GM13976 (cell line): ENCODE results near the gene DPH3.

Experiments
- DNase-seq: peaks from one replicate; pipeline ENCODE4 v3.0.0; 2012; ENCODE audit warnings: low spot score
- in situ Hi-C: fragments of 300-500 bp; cut with MboI; formaldehyde crosslinking; loops from one replicate; pipeline ENCODE4 v1.12.0; 2022; ENCODE audit warnings: low sequenced_read_pairs, mixed read lengths, inconsistent platforms; ENCODE audit not compliant: unreplicated experiment
- TF ChIP-seq, protein P1 (sequence below): IDR thresholded peaks from 2 replicates; pipeline ENCODE4 v1.5.1; 2012; ENCODE audit warnings: borderline replicate concordance, mild to moderate bottlenecking; ENCODE audit not compliant: insufficient read depth; ENCODE audit errors: extremely low read depth, missing control alignments, control extremely low read depth

The DPH3 gene

DNA sequence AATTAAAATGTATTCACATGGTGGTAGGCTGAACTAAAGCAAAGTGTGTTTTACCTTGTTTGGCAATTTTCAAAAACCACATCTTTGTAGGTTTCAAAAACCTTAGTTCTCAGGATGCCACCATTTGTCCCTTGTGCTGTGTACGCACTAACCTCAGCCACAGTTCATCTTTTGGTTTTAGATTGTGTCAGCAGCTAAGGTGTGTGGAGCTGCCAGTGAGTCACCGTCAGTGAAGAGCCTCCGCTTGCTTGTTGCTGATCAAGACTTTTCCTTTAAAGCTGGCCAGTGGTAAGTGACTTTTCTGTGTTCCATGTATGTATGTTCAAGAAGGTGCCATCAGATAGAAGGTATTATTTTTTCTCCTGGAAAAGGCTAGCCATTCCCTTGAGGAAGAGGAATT is 21.4 kb upstream of the DPH3 start:
- TF ChIP-seq, protein P1, sequence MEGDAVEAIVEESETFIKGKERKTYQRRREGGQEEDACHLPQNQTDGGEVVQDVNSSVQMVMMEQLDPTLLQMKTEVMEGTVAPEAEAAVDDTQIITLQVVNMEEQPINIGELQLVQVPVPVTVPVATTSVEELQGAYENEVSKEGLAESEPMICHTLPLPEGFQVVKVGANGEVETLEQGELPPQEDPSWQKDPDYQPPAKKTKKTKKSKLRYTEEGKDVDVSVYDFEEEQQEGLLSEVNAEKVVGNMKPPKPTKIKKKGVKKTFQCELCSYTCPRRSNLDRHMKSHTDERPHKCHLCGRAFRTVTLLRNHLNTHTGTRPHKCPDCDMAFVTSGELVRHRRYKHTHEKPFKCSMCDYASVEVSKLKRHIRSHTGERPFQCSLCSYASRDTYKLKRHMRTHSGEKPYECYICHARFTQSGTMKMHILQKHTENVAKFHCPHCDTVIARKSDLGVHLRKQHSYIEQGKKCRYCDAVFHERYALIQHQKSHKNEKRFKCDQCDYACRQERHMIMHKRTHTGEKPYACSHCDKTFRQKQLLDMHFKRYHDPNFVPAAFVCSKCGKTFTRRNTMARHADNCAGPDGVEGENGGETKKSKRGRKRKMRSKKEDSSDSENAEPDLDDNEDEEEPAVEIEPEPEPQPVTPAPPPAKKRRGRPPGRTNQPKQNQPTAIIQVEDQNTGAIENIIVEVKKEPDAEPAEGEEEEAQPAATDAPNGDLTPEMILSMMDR = no peak
- in situ Hi-C loops = loop anchor here (25.0 kb wide), 1 partner anchor 926 kb away; no protein-coding TSS in a partner anchor
- peak; percentile 24 for DNase-seq

GRCh38 chr3:16284633-16285032 is 19.9 kb upstream of the DPH3 start:
- no peak for DNase-seq
- in situ Hi-C loops = loop anchor here (25.0 kb wide), 1 partner anchor 928 kb away; no protein-coding TSS in a partner anchor
- TF ChIP-seq, protein P1 = no peak

GRCh38 chr3:16280671-16281070 is 15.9 kb upstream of the DPH3 start:
- TF ChIP-seq, protein P1 = no peak

DNA sequence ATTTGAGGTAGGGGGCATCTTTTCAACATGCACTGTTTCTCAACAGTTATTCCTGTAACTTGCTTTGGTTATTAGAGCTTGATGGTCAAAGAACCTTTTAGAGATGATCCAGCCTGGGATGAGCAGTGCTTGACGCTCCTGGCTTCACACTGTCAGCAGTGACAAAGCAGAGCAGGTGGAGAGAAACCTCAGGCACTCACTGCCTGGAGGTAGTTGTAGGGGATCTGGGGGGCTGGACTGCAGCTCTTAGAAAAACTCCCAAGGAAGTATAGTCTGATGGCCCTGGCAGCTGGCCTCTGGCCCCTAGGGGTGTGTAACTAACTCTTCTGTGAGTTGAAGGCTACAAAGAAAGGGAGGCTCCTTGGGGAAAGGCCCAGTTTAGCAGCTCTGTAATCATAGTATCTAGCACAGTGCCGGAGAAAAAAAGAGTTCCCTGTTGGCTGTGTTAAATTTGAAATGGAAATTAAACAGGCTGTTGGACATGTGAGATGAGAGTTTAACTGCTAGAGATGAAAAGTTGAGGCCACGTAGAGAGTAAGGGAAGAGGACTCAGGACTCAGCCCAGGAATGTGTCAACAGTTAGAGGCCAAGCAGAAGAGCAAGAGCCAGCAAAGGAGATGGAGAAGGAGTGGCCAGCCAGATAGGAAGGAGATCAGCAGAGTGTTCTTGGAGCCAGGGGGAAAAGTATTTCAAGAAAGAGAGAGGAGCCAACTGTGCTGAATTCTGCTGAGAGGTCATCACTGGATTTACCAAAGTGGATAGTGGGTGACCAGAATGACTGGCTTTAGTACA is 14.5 kb upstream of the DPH3 start:
- in situ Hi-C loops = loop anchor here (10.0 to 25.0 kb wide), 2 partner anchors 276 to 933 kb away; no protein-coding TSS in a partner anchor
- DNase-seq = no peak
- TF ChIP-seq, protein P1 = no peak

More at GRCh38 chr3:16280671-16281070, 15.9 kb upstream of the DPH3 start:
- in situ Hi-C loops = loop anchor here (25.0 kb wide), 1 partner anchor 932 kb away; no protein-coding TSS in a partner anchor
- no peak for DNase-seq

DNA sequence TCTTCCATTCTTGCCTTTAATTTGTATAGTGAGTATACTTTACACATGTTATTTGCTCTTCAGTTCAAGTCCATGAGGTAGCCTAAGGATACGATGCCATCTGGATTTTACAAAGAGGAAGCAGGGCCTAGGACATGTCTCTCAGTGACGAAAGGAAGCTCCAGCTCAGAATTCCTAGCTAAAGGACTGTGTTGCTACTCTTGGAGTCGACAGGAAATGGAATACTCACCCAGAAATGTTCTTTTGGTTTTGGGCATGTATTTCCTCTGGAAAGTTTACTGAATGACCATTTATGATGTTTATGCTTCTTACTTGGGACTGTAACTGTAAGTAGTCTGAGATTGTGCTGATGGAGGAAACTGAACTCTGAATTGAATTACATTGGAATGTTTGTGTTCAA is 12.7 kb upstream of the DPH3 start:
- in situ Hi-C loops = loop anchor here (10.0 to 25.0 kb wide), 2 partner anchors 277 to 935 kb away; no protein-coding TSS in a partner anchor
- TF ChIP-seq, protein P1 = no peak
- DNase-seq = no peak

- DNase-seq = no peak
- TF ChIP-seq, protein P1 = no peak
- in situ Hi-C loops = loop anchor here (10.0 kb wide), 1 partner anchor 281 kb away; no protein-coding TSS in a partner anchor
Measured at GRCh38 chr3:16273867-16274266, 9.1 kb upstream of the DPH3 start.
